Measurements from ENCODE around the gene SLC19A3.
"Not testable (repeated sequence)": the region's sequence is repeated elsewhere in the genome, so short reads cannot be mapped to it uniquely, and the experiment has no call there.

SLC19A3 gene

GRCh38 chr2:227701556-227701955, 16.3 kb downstream of the SLC19A3 start:
- no peak for DNase-seq

GRCh38 chr2:227696990-227697679, 20.7 kb downstream of the SLC19A3 start:
- DNase-seq, result no peak

- no peak for DNase-seq
Measured at GRCh38 chr2:227687189-227687588, 30.6 kb downstream of the SLC19A3 start.

- DNase-seq, result no peak
Measured at GRCh38 chr2:227684258-227684657, 33.6 kb downstream of the SLC19A3 start.

- DNase-seq, result no peak
Measured at GRCh38 chr2:227677928-227678327, 39.9 kb downstream of the SLC19A3 start.

- DNase-seq, result no peak
Measured at GRCh38 chr2:227674485-227674884, 43.3 kb downstream of the SLC19A3 start.

GRCh38 chr2:227673620-227674019, 44.2 kb downstream of the SLC19A3 start:
- not testable (repeated sequence) for DNase-seq

GRCh38 chr2:227671170-227671905, 46.5 kb downstream of the SLC19A3 start:
- DNase-seq, result no peak

- DNase-seq, result not testable (repeated sequence)
Measured at GRCh38 chr2:227666631-227667170, 51.1 kb downstream of the SLC19A3 start, which contains the start of gene SCYGR5. TSS of gene SCYGR5 (plus strand) at chr2:227666804. CDS start at chr2:227666804, 0 bp downstream.

GRCh38 chr2:227665189-227665940, 52.5 kb downstream of the SLC19A3 start:
- DNase-seq, result no peak

GRCh38 chr2:227661827-227662226, 56.0 kb downstream of the SLC19A3 start:
- no peak for DNase-seq

- DNase-seq, result no peak
Measured at GRCh38 chr2:227661025-227661649, 56.7 kb downstream of the SLC19A3 start.

GRCh38 chr2:227657199-227657845, 60.5 kb downstream of the SLC19A3 start:
- no peak for DNase-seq

GRCh38 chr2:227655454-227655853, 62.4 kb downstream of the SLC19A3 start:
- peak; percentile 5 for DNase-seq

- no peak for DNase-seq
Measured at GRCh38 chr2:227654426-227654825, 63.4 kb downstream of the SLC19A3 start.

GRCh38 chr2:227653419-227653818, 64.4 kb downstream of the SLC19A3 start:
- DNase-seq, result no peak

- no peak for DNase-seq
Measured at GRCh38 chr2:227643990-227644551, 73.8 kb downstream of the SLC19A3 start.

- DNase-seq, result no peak
Measured at GRCh38 chr2:227642656-227643055, 75.2 kb downstream of the SLC19A3 start.

- DNase-seq, result no peak
Measured at GRCh38 chr2:227634201-227634600, 83.6 kb downstream of the SLC19A3 start.

All from T1000 (cell line).